Measurements from ENCODE around the gene FSHR. TPM values are rescaled to one million over a fixed set of nuclear protein-coding genes. Genes with fewer than 3 reads are reported as not detected.

FSHR gene
- total RNA-seq, 1 experiment from 2014 or later, result not detected

- Mint-ChIP-seq H3K36me3 (ENCODE audit: insufficient read depth, unreplicated experiment) (no peaks in the 10 kb centered on the region), H3K9me3 (ENCODE audit: unreplicated experiment) (no peaks in the 10 kb centered on the region), H3K4me3 (ENCODE audit: unreplicated experiment) (no peak overlapping the region), H3K27ac (ENCODE audit: low read depth, unreplicated experiment) (no peak overlapping the region), H3K4me1 (ENCODE audit: insufficient read depth, unreplicated experiment) (no peaks in the 10 kb centered on the region), H3K27me3 (ENCODE audit: insufficient read depth, unreplicated experiment) (no peaks in the 10 kb centered on the region)
- TF ChIP-seq CTCF (IDR thresholded peaks at IDR 0.05; ENCODE audit: unreplicated experiment), result no peak
- no TSS peak for BruUV-seq (replicated peaks)
- no peak for DNase-seq (ENCODE audit: unreplicated experiment)
- ChIA-PET POLR2A (no interaction called here), CTCF (interaction anchor here (0.8 to 1.0 kb wide), 2 partner anchors 38 to 39 kb away, joined by 3 to 5 read pairs; no protein-coding TSS in a partner anchor)
- intact Hi-C loops (cut with micrococcal nuclease), result no loop called here
These were observed 169.4 kb downstream of the FSHR start for GRCh38 chr2:48984922-48985321.

- H3K36me3 Mint-ChIP-seq (ENCODE audit: insufficient read depth, unreplicated experiment), result no peaks in the 10 kb centered on the region
- H3K27me3 Mint-ChIP-seq (ENCODE audit: insufficient read depth, unreplicated experiment), result no peaks in the 10 kb centered on the region
- H3K27ac Mint-ChIP-seq (ENCODE audit: low read depth, unreplicated experiment), result no peak overlapping the region
- TF ChIP-seq CTCF (IDR thresholded peaks at IDR 0.05; ENCODE audit: unreplicated experiment), result no peak
- BruUV-seq (replicated peaks), result no TSS peak
- ChIA-PET CTCF (no interaction called here), POLR2A (no interaction called here)
- H3K9me3 Mint-ChIP-seq (ENCODE audit: unreplicated experiment), result no peaks in the 10 kb centered on the region
- no peak for DNase-seq (ENCODE audit: unreplicated experiment)
- H3K4me1 Mint-ChIP-seq (ENCODE audit: insufficient read depth, unreplicated experiment), result no peaks in the 10 kb centered on the region
- H3K4me3 Mint-ChIP-seq (ENCODE audit: unreplicated experiment), result no peak overlapping the region
- intact Hi-C loops (cut with micrococcal nuclease), result no loop called here
These were observed 170.8 kb downstream of the FSHR start for GRCh38 chr2:48983551-48983950.

- intact Hi-C loops (cut with micrococcal nuclease), result no loop called here
- Mint-ChIP-seq H3K4me3 (ENCODE audit: unreplicated experiment) (no peak overlapping the region), H3K27ac (ENCODE audit: low read depth, unreplicated experiment) (no peak overlapping the region), H3K36me3 (ENCODE audit: insufficient read depth, unreplicated experiment) (no peaks in the 10 kb centered on the region), H3K4me1 (ENCODE audit: insufficient read depth, unreplicated experiment) (no peaks in the 10 kb centered on the region), H3K27me3 (ENCODE audit: insufficient read depth, unreplicated experiment) (no peaks in the 10 kb centered on the region), H3K9me3 (ENCODE audit: unreplicated experiment) (no peaks in the 10 kb centered on the region)
- no peak for DNase-seq (ENCODE audit: unreplicated experiment)
- ChIA-PET POLR2A (no interaction called here), CTCF (interaction anchor here (0.9 kb wide), 1 partner anchor 119 kb away, joined by 3 read pairs; no protein-coding TSS in a partner anchor)
- TF ChIP-seq CTCF (IDR thresholded peaks at IDR 0.05; ENCODE audit: unreplicated experiment), result no peak
- no TSS peak for BruUV-seq (replicated peaks)
These were observed 171.4 kb downstream of the FSHR start for GRCh38 chr2:48982887-48983435.

GRCh38 chr2:48980846-48981245 is 173.5 kb downstream of the FSHR start:
- no peak for TF ChIP-seq CTCF (IDR thresholded peaks at IDR 0.05; ENCODE audit: unreplicated experiment)
- Mint-ChIP-seq H3K9me3 (ENCODE audit: unreplicated experiment) (no peaks in the 10 kb centered on the region), H3K4me3 (ENCODE audit: unreplicated experiment) (no peak overlapping the region), H3K36me3 (ENCODE audit: insufficient read depth, unreplicated experiment) (no peaks in the 10 kb centered on the region), H3K27me3 (ENCODE audit: insufficient read depth, unreplicated experiment) (no peaks in the 10 kb centered on the region), H3K27ac (ENCODE audit: low read depth, unreplicated experiment) (no peak overlapping the region), H3K4me1 (ENCODE audit: insufficient read depth, unreplicated experiment) (no peaks in the 10 kb centered on the region)
- no peak for DNase-seq (ENCODE audit: unreplicated experiment)
- ChIA-PET POLR2A (no interaction called here), CTCF (no interaction called here)
- intact Hi-C loops (cut with micrococcal nuclease), result no loop called here
- BruUV-seq (replicated peaks), result no TSS peak

Measured in MCF 10A (cell line).